CD4-positive, alpha-beta memory T cell (primary cell): Measurements from ENCODE around the gene NPRL2. TPM values are rescaled to one million over a fixed set of nuclear protein-coding genes. Genes with fewer than 3 reads are reported as not detected.

Source experiments
- CTCF ChIA-PET: fragments of 350-600 bp; sonication (Branson Sonifier 250); formaldehyde crosslinking; loops from one replicate; lab custom pipeline; 2021; ENCODE audit warnings: inconsistent platforms; ENCODE audit not compliant: partially characterized antibody; lab: Charles Lee
- POLR2A ChIA-PET: fragments of 350-600 bp; sonication (Branson Sonifier 250); formaldehyde crosslinking; loops from one replicate; lab custom pipeline; 2021; ENCODE audit not compliant: partially characterized antibody; lab: Charles Lee
- DNase-seq, 5 donors: peaks; one replicate each; pipeline versions ENCODE4 v3.0.0 to v3.0.0-alpha.2; 2020 to 2022; ENCODE audit warnings: mixed read lengths in 1 of 5
- H3K27ac ChIP-seq: one replicate; pipeline ENCODE4 v1.7.0; 2013; ENCODE audit warnings: low read depth, low read length
- H3K27me3 ChIP-seq: 2 replicates; pipeline ENCODE4 v1.7.0; 2013; ENCODE audit warnings: mild to moderate bottlenecking, low read length, moderate library complexity; ENCODE audit not compliant: insufficient read depth
- H3K36me3 ChIP-seq: 2 replicates; pipeline ENCODE4 v1.7.0; 2013; ENCODE audit warnings: mild to moderate bottlenecking, low read length, moderate library complexity; ENCODE audit not compliant: insufficient read depth
- H3K4me1 ChIP-seq: 2 replicates; pipeline ENCODE4 v1.7.0; 2013; ENCODE audit warnings: mild to moderate bottlenecking, low read length, moderate library complexity; ENCODE audit not compliant: insufficient read depth
- H3K4me3 ChIP-seq, 2 donors: one replicate each; pipeline ENCODE4 v1.7.0; 2013; ENCODE audit warnings: low read length in 2 of 2, mild to moderate bottlenecking in 1 of 2
- H3K9me3 ChIP-seq, 2 donors: one replicate each; pipeline ENCODE4 v1.7.0; 2013; ENCODE audit warnings: low read length in 2 of 2, control low read depth in 1 of 2; ENCODE audit not compliant: control insufficient read depth in 1 of 2
- H3K27ac Mint-ChIP-seq, 7 donors: one replicate each; pipeline ENCODE4 v1.8.0; 2020 to 2021; ENCODE audit warnings: mixed read lengths in 7 of 7, mild to moderate bottlenecking in 6 of 7, inconsistent platforms in 3 of 7, moderate library complexity in 3 of 7
- H3K27me3 Mint-ChIP-seq, 2 donors: one replicate each; pipeline ENCODE4 v1.8.0; 2020 to 2021; ENCODE audit warnings: mixed read lengths in 2 of 2
- H3K36me3 Mint-ChIP-seq, 2 donors: one replicate each; pipeline ENCODE4 v1.8.0; 2020 to 2021; ENCODE audit warnings: mixed read lengths in 2 of 2, inconsistent platforms in 1 of 2, mild to moderate bottlenecking in 1 of 2
- H3K4me1 Mint-ChIP-seq, 4 donors: one replicate each; pipeline ENCODE4 v1.8.0; 2020 to 2021; ENCODE audit warnings: mixed read lengths in 4 of 4, mild to moderate bottlenecking in 1 of 4
- H3K4me3 Mint-ChIP-seq, 8 donors: one replicate each; pipeline ENCODE4 v1.8.0; 2020 to 2021; ENCODE audit warnings: mixed read lengths in 8 of 8, mild to moderate bottlenecking in 7 of 8, moderate library complexity in 6 of 8, inconsistent platforms in 3 of 8
- H3K9me3 Mint-ChIP-seq, 8 donors: one replicate each; pipeline ENCODE4 v1.8.0; 2020 to 2021; ENCODE audit warnings: mixed read lengths in 8 of 8, mild to moderate bottlenecking in 5 of 8, inconsistent platforms in 3 of 8, moderate library complexity in 1 of 8
- intact Hi-C: fragments of 100-400 bp; cut with micrococcal nuclease; formaldehyde crosslinking; loops from one replicate; pipeline ENCODE4 v1.15.1; 2023
- polyA plus RNA-seq, 2 donors: library from polyadenylated mRNA; unstranded; fragments of 300-500 nt; fragmentation: Illumina TruSeq; gene quantifications; one replicate each; pipeline ENCODE4 v1.2.3, GENCODE V29; 2021
- total RNA-seq, 2 experiments: library from RNA; stranded (reverse); gene quantifications; one replicate each; pipeline ENCODE4 v1.2.3, GENCODE V29; 2021

The NPRL2 gene
- total and polyA plus RNA-seq, 4 experiments from 2014 or later: 39.6 to 53.0 (median 45.9) TPM

DNA sequence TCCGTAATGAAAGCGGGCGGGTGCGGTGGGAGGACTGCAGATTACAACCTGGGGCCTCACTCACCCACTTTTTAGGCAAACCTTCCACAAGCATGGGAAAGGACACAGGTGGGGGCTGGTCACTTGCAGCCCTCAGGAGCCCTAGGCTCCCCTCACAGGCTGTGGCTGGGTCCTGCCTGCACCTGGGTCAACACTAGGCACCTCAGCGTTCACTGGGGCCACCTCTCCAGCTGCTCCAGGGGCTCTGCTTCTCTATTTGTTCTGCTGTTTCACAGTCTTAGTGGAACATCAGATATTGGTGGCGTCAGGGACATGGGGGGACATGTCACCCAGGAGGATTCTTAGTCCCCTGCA is 38.8 kb upstream of the NPRL2 start:
- Histone ChIP-seq H3K27me3 (no peaks in the 10 kb centered on the region), H3K36me3 (no peaks in the 10 kb centered on the region), H3K4me1 (no peaks in the 10 kb centered on the region), H3K4me3 (no peak overlapping the region), H3K9me3 (no peaks in the 10 kb centered on the region), H3K27ac (no peak overlapping the region)
- ChIA-PET CTCF (no interaction called here), POLR2A (no interaction called here)
- DNase-seq: no peak
- Mint-ChIP-seq H3K27ac (no peak overlapping the region), H3K36me3 (no peaks in the 10 kb centered on the region), H3K27me3 (no peaks in the 10 kb centered on the region), H3K4me3 (no peak overlapping the region), H3K4me1 (peaks cover 0 to 2% (median 0%) of the 10 kb centered on the region in 4 donors), H3K9me3 (no peaks in the 10 kb centered on the region)
- intact Hi-C loops: no loop called here

DNA sequence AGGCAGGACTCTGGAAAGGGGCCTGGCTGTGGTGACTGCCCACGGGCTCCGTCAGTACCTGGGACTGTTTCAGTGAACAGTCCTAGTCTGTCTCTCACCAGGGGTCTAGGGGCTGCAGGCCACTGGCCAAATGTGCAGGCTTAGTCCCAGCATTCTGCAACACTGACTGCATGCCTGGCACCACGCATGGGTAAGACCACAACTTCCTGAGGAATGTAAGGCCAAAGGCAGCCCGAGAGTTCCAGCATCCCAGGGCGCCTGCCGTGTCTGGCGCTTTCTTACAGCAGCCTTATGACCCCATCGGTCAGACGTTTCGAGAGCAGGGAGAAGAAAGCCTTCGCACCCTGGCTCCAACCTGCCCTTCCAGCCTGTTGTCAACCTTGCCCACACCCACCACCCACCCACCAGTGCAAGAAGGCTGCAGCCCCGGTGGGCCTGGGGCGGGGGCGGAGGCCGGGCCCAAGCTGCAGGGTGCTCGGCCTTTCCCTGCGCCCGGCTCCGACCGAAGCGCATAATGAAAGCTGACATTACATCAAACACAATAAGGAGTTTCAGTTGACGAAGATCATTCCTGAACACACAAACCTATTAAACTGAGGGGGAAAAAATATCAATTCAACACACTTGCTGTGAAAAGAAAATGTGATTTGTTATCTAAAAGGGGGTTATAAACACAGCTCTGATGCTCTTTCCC is 38.3 kb upstream of the NPRL2 start:
- H3K27ac Mint-ChIP-seq: no peak overlapping the region
- H3K36me3 ChIP-seq: no peaks in the 10 kb centered on the region
- no peak overlapping the region for H3K4me3 ChIP-seq
- H3K9me3 Mint-ChIP-seq: no peaks in the 10 kb centered on the region
- no peak for DNase-seq
- H3K4me3 Mint-ChIP-seq: no peak overlapping the region
- no peaks in the 10 kb centered on the region for H3K4me1 ChIP-seq
- no peaks in the 10 kb centered on the region for H3K27me3 ChIP-seq
- peaks cover 0 to 2% (median 0%) of the 10 kb centered on the region in 4 donors for H3K4me1 Mint-ChIP-seq
- H3K27ac ChIP-seq: no peak overlapping the region
- ChIA-PET CTCF (no interaction called here), POLR2A (no interaction called here)
- no peaks in the 10 kb centered on the region for H3K9me3 ChIP-seq
- no peaks in the 10 kb centered on the region for H3K36me3 Mint-ChIP-seq
- intact Hi-C loops: no loop called here
- H3K27me3 Mint-ChIP-seq: no peaks in the 10 kb centered on the region

DNA sequence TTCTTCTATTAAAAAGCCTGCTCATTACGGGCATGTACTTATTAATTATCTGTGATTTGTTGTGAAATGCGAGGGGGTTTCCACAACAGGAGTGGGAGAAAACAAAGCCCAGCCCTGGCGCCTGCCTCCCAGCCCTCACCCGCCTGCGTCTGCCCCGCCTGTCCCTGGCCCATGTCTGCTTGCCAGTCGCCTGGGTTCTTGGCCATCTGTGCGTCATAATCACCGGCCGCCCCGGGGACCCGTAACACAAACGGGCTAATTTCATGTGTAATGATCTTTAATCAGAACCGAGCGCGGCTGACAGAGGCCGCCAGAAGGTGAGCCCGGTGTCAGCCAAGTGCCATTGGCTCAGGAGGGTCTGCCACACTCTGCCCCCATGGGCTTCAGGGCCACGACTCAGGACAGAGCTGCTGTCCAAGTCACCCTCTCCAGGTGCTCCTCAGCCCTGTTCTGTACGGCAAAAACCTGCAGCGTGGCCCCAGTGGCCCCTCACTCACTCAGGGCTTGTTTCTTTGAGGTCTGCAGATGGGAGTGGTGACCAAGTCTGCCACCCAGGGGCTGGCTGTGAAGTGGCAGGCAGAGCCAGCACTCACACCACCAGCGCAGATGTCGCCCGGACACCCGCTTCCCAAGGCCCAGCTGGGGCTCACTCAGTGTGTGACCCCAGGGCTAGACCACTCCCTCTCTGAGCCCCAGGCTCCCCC is 37.6 kb upstream of the NPRL2 start:
- Mint-ChIP-seq H3K36me3 (no peaks in the 10 kb centered on the region), H3K27ac (no peak overlapping the region), H3K27me3 (no peaks in the 10 kb centered on the region), H3K4me1 (peaks cover 0 to 2% (median 0%) of the 10 kb centered on the region in 4 donors), H3K9me3 (no peaks in the 10 kb centered on the region), H3K4me3 (no peak overlapping the region)
- H3K27me3 ChIP-seq: no peaks in the 10 kb centered on the region
- H3K9me3 ChIP-seq: no peaks in the 10 kb centered on the region
- no peak for DNase-seq
- no peak overlapping the region for H3K27ac ChIP-seq
- no peaks in the 10 kb centered on the region for H3K36me3 ChIP-seq
- H3K4me3 ChIP-seq: no peak overlapping the region
- ChIA-PET POLR2A (no interaction called here), CTCF (no interaction called here)
- intact Hi-C loops: no loop called here
- H3K4me1 ChIP-seq: no peaks in the 10 kb centered on the region

DNA sequence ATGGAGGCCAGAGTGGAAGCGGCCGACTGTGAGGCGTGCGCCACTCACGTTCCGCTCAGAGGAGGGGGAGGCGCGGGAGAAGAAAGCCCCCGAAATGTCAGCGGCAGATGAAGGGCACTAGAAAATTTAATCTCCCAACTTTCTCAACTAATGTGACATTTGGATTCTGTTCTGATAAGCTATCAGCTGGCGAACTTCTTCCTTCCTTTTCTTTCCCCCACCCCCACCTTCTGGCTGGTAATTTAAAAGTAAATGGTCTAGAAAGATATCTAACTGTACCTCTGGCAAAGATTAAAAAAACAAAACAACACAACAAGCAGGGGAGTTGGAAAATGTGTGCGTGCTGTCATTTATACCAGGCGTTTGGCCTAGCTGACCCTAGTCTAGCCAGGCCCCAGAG is 35.2 kb upstream of the NPRL2 start:
- no peak for DNase-seq
- H3K27ac ChIP-seq: no peak overlapping the region
- Mint-ChIP-seq H3K9me3 (no peaks in the 10 kb centered on the region), H3K27ac (no peak overlapping the region), H3K36me3 (no peaks in the 10 kb centered on the region), H3K4me3 (no peak overlapping the region), H3K27me3 (no peaks in the 10 kb centered on the region), H3K4me1 (no peaks in the 10 kb centered on the region)
- intact Hi-C loops: no loop called here
- H3K27me3 ChIP-seq: no peaks in the 10 kb centered on the region
- ChIA-PET CTCF (no interaction called here), POLR2A (no interaction called here)
- no peaks in the 10 kb centered on the region for H3K36me3 ChIP-seq
- H3K4me3 ChIP-seq: no peak overlapping the region
- H3K9me3 ChIP-seq: no peaks in the 10 kb centered on the region
- no peaks in the 10 kb centered on the region for H3K4me1 ChIP-seq

DNA sequence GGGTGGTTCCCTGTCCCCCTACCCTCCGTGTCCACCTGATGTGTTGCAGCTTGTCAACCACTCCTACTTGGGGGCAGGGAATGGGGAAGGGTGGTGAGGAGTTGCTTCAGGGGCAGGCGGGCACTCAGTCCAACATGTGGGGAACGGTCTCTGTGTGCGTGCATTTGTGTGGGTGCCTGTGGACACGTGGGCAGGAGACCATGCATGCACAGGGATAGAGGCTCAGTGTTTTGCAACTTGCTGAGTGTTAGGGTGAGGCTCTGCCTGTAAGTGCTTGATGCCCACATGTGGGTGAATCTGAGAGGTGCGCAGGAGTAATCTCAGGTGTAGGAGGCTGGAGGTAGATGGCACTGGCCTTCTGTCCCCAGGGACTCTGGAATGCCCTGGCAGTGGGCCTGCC is 33.2 kb upstream of the NPRL2 start:
- no peaks in the 10 kb centered on the region for H3K27me3 ChIP-seq
- intact Hi-C loops: no loop called here
- H3K4me3 Mint-ChIP-seq: no peak overlapping the region
- H3K27me3 Mint-ChIP-seq: no peaks in the 10 kb centered on the region
- CTCF ChIA-PET: no interaction called here
- H3K9me3 Mint-ChIP-seq: no peaks in the 10 kb centered on the region
- H3K4me1 ChIP-seq: no peaks in the 10 kb centered on the region
- DNase-seq: no peak
- H3K4me3 ChIP-seq: no peak overlapping the region
- H3K27ac Mint-ChIP-seq: no peak overlapping the region
- no peaks in the 10 kb centered on the region for H3K36me3 Mint-ChIP-seq
- no peaks in the 10 kb centered on the region for H3K36me3 ChIP-seq
- H3K9me3 ChIP-seq: no peaks in the 10 kb centered on the region
- H3K4me1 Mint-ChIP-seq: no peaks in the 10 kb centered on the region
- no peak overlapping the region for H3K27ac ChIP-seq
- POLR2A ChIA-PET: no interaction called here

DNA sequence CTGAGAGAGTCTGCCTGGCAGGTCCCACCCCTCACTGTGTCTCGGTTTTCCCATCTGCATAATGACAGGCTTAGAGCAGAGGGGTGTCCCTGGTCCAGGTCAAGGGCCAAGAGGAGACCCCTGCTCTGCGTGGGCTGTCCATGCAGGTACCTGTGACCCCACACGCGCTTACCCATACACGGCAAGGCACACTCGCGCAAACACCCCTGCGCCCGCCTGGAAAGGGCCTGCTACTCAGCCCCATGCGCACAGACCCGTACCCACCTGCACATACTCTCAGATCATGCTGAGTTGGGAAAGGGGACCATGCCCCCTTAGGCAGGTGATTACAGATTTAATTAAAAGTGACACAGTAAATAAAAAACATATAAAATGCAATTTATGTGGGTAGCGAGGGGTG is 32.1 kb upstream of the NPRL2 start:
- Mint-ChIP-seq H3K27ac (no peak overlapping the region), H3K27me3 (no peaks in the 10 kb centered on the region), H3K4me1 (no peaks in the 10 kb centered on the region), H3K9me3 (no peaks in the 10 kb centered on the region), H3K36me3 (no peaks in the 10 kb centered on the region), H3K4me3 (no peak overlapping the region)
- Histone ChIP-seq H3K4me1 (no peaks in the 10 kb centered on the region), H3K36me3 (no peaks in the 10 kb centered on the region), H3K27ac (no peak overlapping the region), H3K9me3 (no peaks in the 10 kb centered on the region), H3K4me3 (no peak overlapping the region), H3K27me3 (no peaks in the 10 kb centered on the region)
- CTCF ChIA-PET: no interaction called here
- intact Hi-C loops: no loop called here
- no peak for DNase-seq
- POLR2A ChIA-PET: no interaction called here

DNA sequence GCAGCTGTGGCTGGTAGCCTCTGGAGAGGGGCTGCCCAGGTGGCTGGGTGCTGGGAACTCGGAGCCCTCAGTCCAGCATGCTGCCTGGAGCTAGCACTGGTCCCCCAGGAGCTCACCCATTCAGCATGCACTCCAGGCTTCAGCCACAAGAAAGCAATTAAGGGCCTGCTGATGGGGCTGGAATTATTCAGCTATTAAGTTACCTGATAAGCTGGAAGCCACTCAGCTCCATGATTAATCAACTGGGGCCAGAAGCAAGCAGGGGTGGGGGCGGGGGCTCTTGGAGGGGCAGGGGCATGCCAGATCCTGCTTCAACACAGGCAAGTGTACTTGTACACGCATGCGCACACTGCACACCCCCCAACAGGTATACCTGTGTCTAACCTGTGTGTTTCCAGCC is 30.8 kb upstream of the NPRL2 start:
- no peaks in the 10 kb centered on the region for H3K4me1 ChIP-seq
- Mint-ChIP-seq H3K4me3 (no peak overlapping the region), H3K4me1 (no peaks in the 10 kb centered on the region), H3K36me3 (no peaks in the 10 kb centered on the region), H3K27ac (peak overlapping the region in 1 of 7 donors; percentile 50), H3K9me3 (no peaks in the 10 kb centered on the region), H3K27me3 (no peaks in the 10 kb centered on the region)
- intact Hi-C loops: no loop called here
- H3K9me3 ChIP-seq: no peaks in the 10 kb centered on the region
- POLR2A ChIA-PET: interaction anchor here (0.7 kb wide), 1 partner anchor 689 kb away, joined by 3 read pairs; no protein-coding TSS in a partner anchor
- DNase-seq: no peak
- H3K36me3 ChIP-seq: no peaks in the 10 kb centered on the region
- H3K27ac ChIP-seq: no peak overlapping the region
- no peaks in the 10 kb centered on the region for H3K27me3 ChIP-seq
- no peak overlapping the region for H3K4me3 ChIP-seq
- CTCF ChIA-PET: no interaction called here
